ENCODE measurements around the gene GSTCD. TPM values are rescaled to one million over a fixed set of nuclear protein-coding genes. Genes with fewer than 3 reads are reported as not detected.

GSTCD gene, protein sequence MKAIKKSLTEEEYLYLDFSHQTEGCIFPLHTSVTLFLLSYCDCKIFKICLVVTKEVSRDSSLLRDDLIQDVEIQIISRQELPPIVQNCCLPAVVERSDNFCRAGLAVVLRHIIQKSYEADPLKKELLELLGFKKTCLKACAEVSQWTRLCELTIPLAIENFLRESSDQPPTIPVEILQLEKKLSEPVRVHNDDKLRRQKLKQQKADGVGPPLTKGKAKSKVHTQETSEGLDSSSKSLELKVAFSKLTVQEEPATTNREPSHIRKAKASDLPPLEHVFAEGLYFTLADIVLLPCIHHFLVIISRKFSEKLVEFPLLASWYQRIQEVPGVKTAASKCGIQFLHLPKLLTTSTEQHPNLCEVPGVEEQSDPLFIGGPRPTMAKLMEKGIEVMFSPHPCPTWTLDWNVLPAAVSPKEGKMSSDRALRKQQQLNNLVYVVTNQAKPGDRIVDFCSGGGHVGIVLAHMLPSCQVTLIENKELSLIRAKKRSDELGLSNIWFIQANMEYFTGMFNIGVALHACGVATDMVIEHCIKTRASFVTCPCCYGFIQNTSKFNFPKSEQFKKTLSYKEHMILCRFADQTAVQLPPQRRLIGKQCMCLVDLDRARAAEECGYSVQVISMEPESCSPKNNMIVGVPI
- 4.9 to 7.8 TPM (median 6.5 TPM) in 5 replicates for total RNA-seq (2022; extraction: Qiagen RNA extraction)

GRCh38 chr4:105708181-105709080 is at the start of gene GSTCD, which contains the start of gene INTS12:
Gene GSTCD, plus strand, starts transcription at chr4:105708784. Its CDS starts 8,830 bp downstream, at chr4:105717614.
Gene INTS12, minus strand, starts transcription at chr4:105708689. Its CDS starts 8,684 bp downstream, at chr4:105700005.

DNA sequence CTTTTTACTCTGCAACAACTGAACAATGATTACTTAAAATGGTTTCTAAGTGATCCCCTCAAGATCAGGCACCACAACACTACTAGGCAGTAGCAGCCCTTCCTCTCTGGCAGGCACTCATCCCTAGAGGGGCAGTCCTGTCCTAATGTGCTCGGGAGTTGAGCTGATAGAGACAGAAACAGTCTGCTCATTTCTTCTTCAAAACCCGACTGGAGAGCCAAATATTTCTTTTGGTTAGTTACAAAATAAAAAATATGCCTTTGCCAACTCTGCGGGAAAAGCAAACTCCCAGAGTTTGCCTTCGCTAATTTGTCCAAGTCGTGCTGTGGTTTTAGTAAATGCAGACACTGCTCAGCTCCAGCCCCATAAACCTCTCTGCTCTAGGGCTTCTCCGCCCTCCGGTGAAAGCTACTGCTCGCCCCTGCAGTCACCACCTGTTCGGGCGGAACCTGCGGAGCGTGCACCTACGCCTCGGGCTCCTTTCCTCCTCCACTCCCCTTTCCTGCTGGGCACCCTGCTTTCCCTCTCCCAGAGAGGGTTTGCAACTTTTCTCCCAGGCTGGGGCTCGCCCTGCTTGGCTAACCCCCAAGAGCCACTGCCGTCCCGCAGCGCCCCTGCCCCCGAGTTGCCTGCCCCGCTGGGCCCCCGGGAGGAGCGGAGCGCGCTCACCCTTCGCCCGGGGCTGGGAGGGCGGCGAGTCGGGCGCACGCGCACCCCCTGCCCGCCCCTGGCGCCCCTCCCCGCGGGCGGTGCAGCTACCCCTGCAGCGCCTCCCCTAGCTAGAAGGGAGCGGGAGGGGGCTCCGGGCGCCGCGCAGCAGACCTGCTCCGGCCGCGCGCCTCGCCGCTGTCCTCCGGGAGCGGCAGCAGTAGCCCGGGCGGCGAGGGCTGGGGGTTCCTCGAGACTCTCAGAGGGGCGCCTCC is 186.3 kb downstream of the GSTCD start, which contains the start of gene NPNT:
NPNT (plus strand) TSS at position 812 of the 923 bp plus-strand sequence. CDS start 182 bp downstream, outside the sequence.

Other genes with a start within 250 kb of the GSTCD start
- gene PPA2, start 234.7 kb upstream of the GSTCD start, total RNA-seq (2022; extraction: Qiagen RNA extraction), result 68.4 to 78.9 TPM (median 72.0 TPM) in 5 replicates
- not detected in 5 replicates for gene ARHGEF38, start 156.2 kb upstream of the GSTCD start, total RNA-seq (2022; extraction: Qiagen RNA extraction)
- gene INTS12, start 95 bp upstream of the GSTCD start, total RNA-seq (2022; extraction: Qiagen RNA extraction), result 15.4 to 18.2 TPM (median 17.3 TPM) in 5 replicates
- gene NPNT, start 186.7 kb downstream of the GSTCD start, total RNA-seq (2022; extraction: Qiagen RNA extraction), result 0.33 to 0.86 TPM (median 0.45 TPM) in 5 replicates

Measured in A549 treated with dexamethasone at 1 μM for 4 hours (cell line).